Neuronal stem cell (in vitro differentiated cells): Measurements from ENCODE around the gene NDUFS2.

Experiments used
- DNase-seq: peaks from one replicate; pipeline ENCODE4 v3.0.0-alpha.2; 2013; ENCODE audit warnings: low spot score
- H2AFZ ChIP-seq: one replicate; pipeline ENCODE4 v1.6.1; 2013; ENCODE audit warnings: mild to moderate bottlenecking, low read length, inconsistent platforms
- H2AK5ac ChIP-seq: 2 replicates; pipeline ENCODE4 v1.6.1; 2013; ENCODE audit warnings: low read depth, mild to moderate bottlenecking, inconsistent platforms, low read length, moderate library complexity, mixed read lengths
- H2BK120ac ChIP-seq: 2 replicates; pipeline ENCODE4 v1.6.1; 2013; ENCODE audit warnings: low read depth, mild to moderate bottlenecking, inconsistent platforms, low read length, moderate library complexity, mixed read lengths
- H2BK12ac ChIP-seq: one replicate; pipeline ENCODE4 v1.6.1; 2013; ENCODE audit warnings: low read length, inconsistent platforms
- H2BK15ac ChIP-seq: 2 replicates; pipeline ENCODE4 v1.6.1; 2013; ENCODE audit warnings: mild to moderate bottlenecking, low read length, inconsistent platforms, mixed read lengths
- H2BK5ac ChIP-seq: one replicate; pipeline ENCODE4 v1.6.1; 2013; ENCODE audit warnings: inconsistent platforms, mild to moderate bottlenecking, low read length, moderate library complexity
- H3K14ac ChIP-seq: one replicate; pipeline ENCODE4 v1.6.1; 2013; ENCODE audit warnings: low read length, inconsistent platforms
- H3K18ac ChIP-seq: 2 replicates; pipeline ENCODE4 v1.6.1; 2013; ENCODE audit warnings: low read length, inconsistent platforms
- H3K23ac ChIP-seq: 2 replicates; pipeline ENCODE4 v1.6.1; 2013; ENCODE audit warnings: low read depth, mild to moderate bottlenecking, mixed read lengths, low read length, inconsistent platforms; ENCODE audit not compliant: poor library complexity
- H3K27ac ChIP-seq: replicated peaks from 3 replicates; pipeline ENCODE4 v1.5.1; 2013; ENCODE audit warnings: low read length, inconsistent platforms
- H3K27me3 ChIP-seq, 3 experiments: 2 replicates each; pipeline ENCODE4 v1.6.1; 2013; ENCODE audit warnings: low read length in 3 of 3, mild to moderate bottlenecking in 2 of 3, inconsistent platforms in 1 of 3, low read depth in 1 of 3, mixed read lengths in 1 of 3, moderate library complexity in 1 of 3; ENCODE audit not compliant: control insufficient read depth in 3 of 3, insufficient read depth in 3 of 3
- H3K36me3 ChIP-seq, 2 donors: replicated peaks in 1 of 2; 2 replicates each; pipeline ENCODE4 v1.6.1; 2013; ENCODE audit warnings: low read length in 2 of 2; ENCODE audit not compliant: control insufficient read depth in 2 of 2, insufficient read depth in 2 of 2
- H3K4ac ChIP-seq: 2 replicates; pipeline ENCODE4 v1.6.1; 2013; ENCODE audit warnings: inconsistent platforms, mild to moderate bottlenecking, low read length, moderate library complexity
- H3K4me1 ChIP-seq, 2 donors: 1 replicate in 1 of 2; 2 replicates in 1 of 2; pipeline ENCODE4 v1.6.1; 2013; ENCODE audit warnings: low read length in 2 of 2, low read depth in 1 of 2; ENCODE audit not compliant: control insufficient read depth in 2 of 2, insufficient read depth in 1 of 2
- H3K4me2 ChIP-seq: one replicate; pipeline ENCODE4 v1.6.1; 2013; ENCODE audit warnings: mild to moderate bottlenecking, low read length, inconsistent platforms; ENCODE audit not compliant: insufficient read depth, poor library complexity, severe bottlenecking
- H3K4me3 ChIP-seq, 2 donors: 2 replicates each; pipeline ENCODE4 v1.5.1; 2013; ENCODE audit warnings: low read length in 2 of 2, mild to moderate bottlenecking in 2 of 2, inconsistent platforms in 1 of 2, moderate library complexity in 1 of 2
- H3K79me1 ChIP-seq: one replicate; pipeline ENCODE4 v1.6.1; 2013; ENCODE audit warnings: low read depth, mild to moderate bottlenecking, inconsistent platforms, low read length, moderate library complexity
- H3K9ac ChIP-seq: one replicate; pipeline ENCODE4 v1.6.1; 2013; ENCODE audit warnings: mild to moderate bottlenecking, low read depth, low read length, inconsistent platforms; ENCODE audit not compliant: poor library complexity
- H3K9me3 ChIP-seq, 2 donors: replicated peaks in 1 of 2; 2 replicates each; pipeline versions ENCODE3 to v1.6.1; 2013; ENCODE audit warnings: low read length in 2 of 2, mild to moderate bottlenecking in 2 of 2, inconsistent platforms in 1 of 2, low read depth in 1 of 2, mixed read lengths in 1 of 2, moderate library complexity in 1 of 2; ENCODE audit not compliant: control insufficient read depth in 2 of 2, insufficient read depth in 1 of 2
- H4K8ac ChIP-seq: one replicate; pipeline ENCODE4 v1.6.1; 2013; ENCODE audit warnings: low read depth, mild to moderate bottlenecking, inconsistent platforms, low read length, moderate library complexity
- H4K91ac ChIP-seq: one replicate; pipeline ENCODE4 v1.6.1; 2013; ENCODE audit warnings: low read length, low read depth, mild to moderate bottlenecking, inconsistent platforms; ENCODE audit not compliant: poor library complexity
- WGBS, 2 donors: extraction: QIAGEN DNeasy Blood & Tissue Kit; methylation state at CpG; one replicate each; pipeline ENCODE4 v1.1.7; 2013; ENCODE audit warnings: missing lambda C conversion rate in 2 of 2, mixed read lengths in 1 of 2; ENCODE audit not compliant: insufficient read length in 2 of 2, insufficient replicate concordance in 1 of 2; ENCODE audit errors: extremely low coverage in 2 of 2; 5-methylcytosine and 5-hydroxymethylcytosine counted together

The NDUFS2 gene

DNA sequence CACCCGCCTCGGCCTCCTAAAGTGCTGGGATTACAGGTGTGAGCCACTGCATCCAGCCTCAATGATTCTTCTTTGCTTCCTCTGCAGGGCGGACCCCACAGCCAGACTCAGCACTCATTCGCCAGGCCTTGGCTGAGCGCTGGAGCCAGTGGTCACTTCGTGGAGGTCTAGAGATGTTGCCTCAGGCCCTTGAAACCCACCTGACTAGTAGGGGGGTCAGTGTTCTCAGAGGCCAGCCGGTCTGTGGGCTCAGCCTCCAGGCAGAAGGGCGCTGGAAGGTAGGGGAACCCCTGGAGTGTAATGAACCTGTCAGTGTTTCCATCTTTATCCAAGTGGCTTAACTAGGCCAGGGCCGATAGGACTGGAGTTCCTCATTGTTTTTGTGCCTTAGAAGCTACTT, 33.3 kb upstream of the NDUFS2 start:
- H3K4me2 ChIP-seq, result no peak overlapping the region
- DNase-seq, result no peak
- no peak overlapping the region for H2BK15ac ChIP-seq
- H2AK5ac ChIP-seq, result no peak overlapping the region
- H3K27me3 ChIP-seq, result no peaks in the 10 kb centered on the region
- peaks cover 2% of the 10 kb centered on the region for H3K79me1 ChIP-seq
- H3K18ac ChIP-seq, result no peak overlapping the region
- H3K4ac ChIP-seq, result no peak overlapping the region
- no peak overlapping the region for H2AFZ ChIP-seq
- peaks cover 44 to 62% of the 10 kb centered on the region in 2 donors for H3K36me3 ChIP-seq
- no peaks in the 10 kb centered on the region for H3K9me3 ChIP-seq
- H2BK12ac ChIP-seq, result no peak overlapping the region
- H4K91ac ChIP-seq, result no peak overlapping the region
- H3K14ac ChIP-seq, result no peak overlapping the region
- H3K9ac ChIP-seq, result no peak overlapping the region
- H4K8ac ChIP-seq, result no peak overlapping the region
- no peak overlapping the region for H2BK5ac ChIP-seq
- H3K4me1 ChIP-seq, result peaks cover 3 to 4% of the 10 kb centered on the region in 2 donors
- no CpG with 5 or more reads among the region's 9 CpGs for whole genome bisulfite sequencing, 2 donors
- no peak overlapping the region for H3K4me3 ChIP-seq
- no peak overlapping the region for H3K23ac ChIP-seq
- H3K27ac ChIP-seq, result no peak overlapping the region
- no peak overlapping the region for H2BK120ac ChIP-seq

DNA sequence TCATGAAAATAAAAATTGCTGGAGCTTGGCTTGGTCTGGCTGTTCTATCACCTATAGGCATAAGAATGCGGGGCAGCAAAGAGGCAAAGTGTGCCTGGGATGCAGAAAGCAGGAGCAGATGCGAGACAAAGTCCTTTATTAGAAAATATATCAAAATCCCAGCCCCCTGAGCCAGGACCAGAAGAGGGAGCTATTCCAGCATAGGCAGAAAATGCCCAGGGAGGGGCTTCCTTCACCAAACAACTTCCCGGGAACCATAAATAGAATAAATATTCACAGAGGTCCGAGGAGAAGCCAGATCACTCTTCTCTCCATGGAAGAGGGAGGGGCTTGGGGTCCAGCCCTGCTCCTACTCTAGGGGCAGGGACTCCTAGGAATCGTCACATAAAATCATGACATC, 31.0 kb upstream of the NDUFS2 start:
- peaks cover 50 to 69% of the 10 kb centered on the region in 2 donors for H3K36me3 ChIP-seq
- DNase-seq, result no peak
- H4K8ac ChIP-seq, result no peak overlapping the region

DNA sequence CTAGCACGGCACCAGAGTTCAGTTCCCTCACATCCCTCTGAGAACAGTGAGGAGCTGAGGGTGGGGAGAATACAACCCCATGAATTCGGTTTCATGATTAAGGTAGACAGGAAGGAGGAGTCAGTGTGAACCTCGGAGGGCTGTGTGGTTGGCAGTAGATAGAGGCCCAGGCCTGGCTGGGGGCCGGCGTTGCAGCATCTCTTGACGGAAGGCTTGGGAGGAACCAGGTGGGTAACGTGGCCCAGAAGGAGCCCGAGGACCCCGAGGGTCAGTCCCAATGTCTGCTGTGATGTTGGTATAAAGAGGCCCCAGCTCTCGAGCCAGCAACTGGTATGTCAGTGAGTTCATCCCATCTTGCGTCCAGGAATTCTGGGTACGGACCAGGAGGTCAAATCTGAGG, 30.5 kb upstream of the NDUFS2 start:
- H3K18ac ChIP-seq, result no peak overlapping the region
- no peak for DNase-seq
- no peak overlapping the region for H3K14ac ChIP-seq
- no peaks in the 10 kb centered on the region for H3K27me3 ChIP-seq
- H3K27ac ChIP-seq, result no peak overlapping the region
- no peak overlapping the region for H3K9ac ChIP-seq
- no peak overlapping the region for H3K4me3 ChIP-seq
- no peak overlapping the region for H2BK120ac ChIP-seq
- no peaks in the 10 kb centered on the region for H3K9me3 ChIP-seq
- no peak overlapping the region for H2BK12ac ChIP-seq
- H3K4me2 ChIP-seq, result no peak overlapping the region
- H4K8ac ChIP-seq, result no peak overlapping the region
- H3K36me3 ChIP-seq, result peaks cover 50 to 69% of the 10 kb centered on the region in 2 donors
- H3K79me1 ChIP-seq, result peaks cover 3% of the 10 kb centered on the region
- no CpG with 5 or more reads among the region's 12 CpGs for WGBS, 2 donors
- H2AK5ac ChIP-seq, result no peak overlapping the region
- H2BK5ac ChIP-seq, result no peak overlapping the region
- peaks cover 7% of the 10 kb centered on the region in 2 donors for H3K4me1 ChIP-seq
- no peak overlapping the region for H2AFZ ChIP-seq
- H4K91ac ChIP-seq, result no peak overlapping the region
- no peak overlapping the region for H3K4ac ChIP-seq
- no peak overlapping the region for H2BK15ac ChIP-seq
- H3K23ac ChIP-seq, result no peak overlapping the region

More for the DNA sequence above, 31.0 kb upstream of the NDUFS2 start:
- WGBS, 2 donors, result no CpG with 5 or more reads among the region's 5 CpGs
- no peak overlapping the region for H3K14ac ChIP-seq
- no peaks in the 10 kb centered on the region for H3K27me3 ChIP-seq
- no peak overlapping the region for H2BK120ac ChIP-seq
- H2AK5ac ChIP-seq, result no peak overlapping the region
- H4K91ac ChIP-seq, result no peak overlapping the region
- no peak overlapping the region for H3K4me3 ChIP-seq
- no peak overlapping the region for H3K4ac ChIP-seq
- peaks cover 2 to 3% of the 10 kb centered on the region in 2 donors for H3K4me1 ChIP-seq
- H2BK12ac ChIP-seq, result no peak overlapping the region
- H3K9me3 ChIP-seq, result no peaks in the 10 kb centered on the region
- no peak overlapping the region for H3K23ac ChIP-seq
- H2BK5ac ChIP-seq, result no peak overlapping the region
- H3K79me1 ChIP-seq, result peaks cover 2% of the 10 kb centered on the region
- no peak overlapping the region for H3K9ac ChIP-seq
- H3K4me2 ChIP-seq, result no peak overlapping the region
- no peak overlapping the region for H3K18ac ChIP-seq
- no peak overlapping the region for H3K27ac ChIP-seq
- no peak overlapping the region for H2BK15ac ChIP-seq
- no peak overlapping the region for H2AFZ ChIP-seq

DNA sequence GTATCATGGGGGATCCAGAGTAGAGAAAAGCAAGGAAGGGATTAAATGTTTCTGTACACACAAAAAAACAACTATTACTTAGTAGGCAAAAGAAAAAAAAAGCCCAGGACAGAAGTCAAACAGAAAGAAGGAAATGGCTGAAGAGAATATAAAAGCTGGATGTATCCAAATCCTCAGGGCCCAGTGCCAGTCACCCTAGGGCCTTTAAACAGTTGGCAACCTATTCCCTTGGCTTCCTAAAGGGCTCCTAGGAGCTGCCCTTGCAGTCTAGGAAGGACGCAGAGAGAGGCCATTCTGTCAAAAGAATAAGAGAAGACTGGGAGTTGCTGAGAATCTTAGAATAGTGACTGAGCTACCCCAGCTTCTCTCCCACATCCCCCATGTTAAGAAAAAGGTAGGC, 29.8 kb upstream of the NDUFS2 start:
- Histone ChIP-seq H2BK15ac (no peak overlapping the region), H3K4me2 (no peak overlapping the region), H3K23ac (no peak overlapping the region), H3K9ac (no peak overlapping the region), H2AFZ (no peak overlapping the region), H4K91ac (no peak overlapping the region), H3K9me3 (no peaks in the 10 kb centered on the region), H3K18ac (no peak overlapping the region), H3K36me3 (peaks cover 50 to 69% of the 10 kb centered on the region in 2 donors), H3K14ac (no peak overlapping the region), H3K4ac (no peak overlapping the region), H2BK5ac (no peak overlapping the region), H3K27ac (no peak overlapping the region), H3K27me3 (no peaks in the 10 kb centered on the region), H3K4me1 (peaks cover 5 to 6% of the 10 kb centered on the region in 2 donors), H2BK120ac (no peak overlapping the region), H3K4me3 (no peak overlapping the region), H4K8ac (no peak overlapping the region), H3K79me1 (peaks cover 8% of the 10 kb centered on the region), H2AK5ac (no peak overlapping the region), H2BK12ac (no peak overlapping the region)
- no peak for DNase-seq
- WGBS, 2 donors, result no CpG with 5 or more reads among the region's 1 CpG
